Thoracic aorta (tissue), 2 donors: ENCODE data around the gene M1AP. TPM values are rescaled to one million over a fixed set of nuclear protein-coding genes. Genes with fewer than 3 reads are reported as not detected.

Experiments used
- ATAC-seq: fragments of 150-250 bp; one replicate; pipeline ENCODE4 v1.8.0; 2017; ENCODE audit warnings: low read depth; ENCODE audit not compliant: insufficient number of reproducible peaks, low FRiP score
- DNase-seq: peaks from one replicate; pipeline ENCODE4 v3.0.0-alpha.2; 2020; ENCODE audit warnings: low spot score
- H3K27ac ChIP-seq, 2 donors: fragments of 200-600 bp; sonication (generic); 1 replicate in 1 of 2; 2 replicates in 1 of 2; pipeline ENCODE4 v1.5.1; 2016; ENCODE audit warnings: mild to moderate bottlenecking in 2 of 2, moderate library complexity in 2 of 2
- H3K27me3 ChIP-seq: fragments of 200-600 bp; sonication (generic); replicated peaks from 2 replicates; pipeline ENCODE4 v1.6.0; 2016; ENCODE audit warnings: mild to moderate bottlenecking; ENCODE audit not compliant: insufficient read depth
- H3K36me3 ChIP-seq: fragments of 200-600 bp; sonication (generic); one replicate; pipeline ENCODE4 v1.5.1; 2016
- H3K4me1 ChIP-seq, 2 donors: fragments of 200-600 bp; sonication (generic); 1 replicate in 1 of 2; 2 replicates in 1 of 2; pipeline versions ENCODE4 v1.5.1 to v1.6.0; 2016; ENCODE audit warnings: low read depth in 2 of 2, mild to moderate bottlenecking in 1 of 2; ENCODE audit not compliant: control insufficient read depth in 1 of 2
- H3K4me3 ChIP-seq: fragments of 200-600 bp; sonication (generic); 2 replicates; pipeline ENCODE4 v1.5.1; 2016; ENCODE audit warnings: mild to moderate bottlenecking
- H3K9me3 ChIP-seq: fragments of 200-600 bp; sonication (generic); 2 replicates; pipeline ENCODE4 v1.5.1; 2016
- CTCF ChIP-seq: fragments of 200-600 bp; sonication (generic); IDR thresholded peaks from one replicate; pipeline ENCODE4 v1.5.1; 2019; ENCODE audit warnings: antibody characterized with exemption
- total RNA-seq, 2 donors: library from RNA; depleted of rRNA; stranded (reverse); fragments of >200 nt; gene quantifications; one replicate each; pipeline versions ENCODE4 v1.1.0 to v1.2.3, GENCODE V29; 2016

M1AP gene
- total RNA-seq, 2 donors from 2014 or later, result 4.5 TPM; not detected in 1

- peaks cover 11 to 32% of the 10 kb centered on the region in 2 donors for H3K4me1 ChIP-seq
- DNase-seq (no peak), ATAC-seq (no peak)
- H3K4me3 ChIP-seq, result no peak overlapping the region
- no peaks in the 10 kb centered on the region for H3K9me3 ChIP-seq
- H3K27ac ChIP-seq, result no peak overlapping the region
- TF ChIP-seq CTCF, result no peak
- no peaks in the 10 kb centered on the region for H3K36me3 ChIP-seq
- peaks cover 56% of the 10 kb centered on the region for H3K27me3 ChIP-seq
Observed at GRCh38 chr2:74512744-74513604, 135.2 kb downstream of the M1AP start.

- TF ChIP-seq CTCF, result no peak
- Histone ChIP-seq H3K27ac (no peak overlapping the region), H3K9me3 (no peaks in the 10 kb centered on the region), H3K36me3 (no peaks in the 10 kb centered on the region), H3K4me3 (no peak overlapping the region), H3K4me1 (peaks cover 15 to 40% of the 10 kb centered on the region in 2 donors), H3K27me3 (peaks cover 43% of the 10 kb centered on the region)
- ATAC-seq (no peak), DNase-seq (no peak)
Observed at GRCh38 chr2:74511104-74511989, 136.8 kb downstream of the M1AP start.

- peaks cover 17 to 39% of the 10 kb centered on the region in 2 donors for H3K4me1 ChIP-seq
- no peak overlapping the region for H3K4me3 ChIP-seq
- TF ChIP-seq CTCF, result no peak
- H3K36me3 ChIP-seq, result peaks cover 8% of the 10 kb centered on the region
- H3K27ac ChIP-seq, result no peak overlapping the region
- peaks cover 33% of the 10 kb centered on the region for H3K27me3 ChIP-seq
- H3K9me3 ChIP-seq, result no peaks in the 10 kb centered on the region
- ATAC-seq, result no peak
- DNase-seq, result no peak
Observed at GRCh38 chr2:74510272-74510671, 137.9 kb downstream of the M1AP start.

GRCh38 chr2:74507926-74508520, 140.1 kb downstream of the M1AP start:
- H3K4me3 ChIP-seq, result peak overlapping the region; percentile 98
- H3K9me3 ChIP-seq, result no peaks in the 10 kb centered on the region
- no peak for TF ChIP-seq CTCF
- ATAC-seq, result no peak
- H3K27me3 ChIP-seq, result peaks cover 16% of the 10 kb centered on the region
- no peak for DNase-seq
- peaks cover 11 to 30% of the 10 kb centered on the region in 2 donors for H3K4me1 ChIP-seq
- peaks cover 16% of the 10 kb centered on the region for H3K36me3 ChIP-seq
- peak overlapping the region; percentile 99 for H3K27ac ChIP-seq

Other genes starting within 250 kb of the M1AP start
- gene C2orf81, start 226.7 kb downstream of the M1AP start, total RNA-seq, result 1 to 10 TPM; 1.7 to 1.9 TPM
- 1 to 10 TPM; 6.1 to 6.2 TPM for gene WDR54, start 226.6 kb downstream of the M1AP start, total RNA-seq
- gene RTKN, start 206.4 kb downstream of the M1AP start, total RNA-seq, result 10 to 100 TPM; 23.2 to 25.6 TPM
- gene INO80B, start 193.2 kb downstream of the M1AP start, total RNA-seq, result 10 to 100 TPM; 15.4 to 17.8 TPM
- 10 to 100 TPM; 27.4 to 47.1 TPM for gene WBP1, start 189.9 kb downstream of the M1AP start, total RNA-seq
- 10 to 100 TPM; 42.0 to 55.9 TPM for gene MOGS, start 182.9 kb downstream of the M1AP start, total RNA-seq
- 10 to 100 TPM; 14.6 to 40.8 TPM for gene MRPL53, start 175.7 kb downstream of the M1AP start, total RNA-seq
- gene CCDC142, start 165.3 kb downstream of the M1AP start, total RNA-seq, result 10 to 100 TPM; 31.5 to 43.4 TPM
- 10 to 100 TPM; 37.9 to 38.9 TPM for gene TTC31, start 165.2 kb downstream of the M1AP start, total RNA-seq
- gene LBX2, start 148.7 kb downstream of the M1AP start, total RNA-seq, result under 1 TPM; 0.54 to 0.71 TPM
- 1 to 10 TPM; 7.8 to 8.0 TPM for gene PCGF1, start 140.6 kb downstream of the M1AP start, total RNA-seq
- gene TLX2, start 133.9 kb downstream of the M1AP start, total RNA-seq, result not detected
- gene DQX1, start 122.1 kb downstream of the M1AP start, total RNA-seq, result 1 to 10 TPM in 1 of 2 donors, not detected in 1; 1.9 TPM
- gene AUP1, start 118.6 kb downstream of the M1AP start, total RNA-seq, result 100 to 1,000 TPM in 1 of 2 donors, 10 to 100 TPM in 1; 85.5 to 113 TPM
- gene HTRA2, start 118.4 kb downstream of the M1AP start, total RNA-seq, result 10 to 100 TPM; 34.9 to 35.6 TPM
- gene LOXL3, start 94.4 kb downstream of the M1AP start, total RNA-seq, result 10 to 100 TPM; 16.6 to 24.9 TPM
- 10 to 100 TPM; 17.6 to 23.1 TPM for gene DOK1, start 93.6 kb downstream of the M1AP start, total RNA-seq
- gene SEMA4F, start 5.9 kb upstream of the M1AP start, total RNA-seq, result 10 to 100 TPM in 1 of 2 donors, 1 to 10 TPM in 1; 9.5 to 27.6 TPM
- gene HK2, start 185.8 kb upstream of the M1AP start, total RNA-seq, result 10 to 100 TPM in 1 of 2 donors, 1 to 10 TPM in 1; 6.9 to 13.4 TPM